Mesothelial cell of epicardium (in vitro differentiated cells): ENCODE measurements around the gene ACADSB. TPM values are rescaled to one million over a fixed set of nuclear protein-coding genes. Genes with fewer than 3 reads are reported as not detected.

ENCODE experiments used
- DNase-seq, 2 experiments: peaks; one replicate each; pipeline ENCODE4 v3.0.0; 2021; ENCODE audit warnings: low spot score in 2 of 2; ENCODE audit not compliant: unreplicated experiment in 2 of 2
- H3K27ac Mint-ChIP-seq: 2 replicates; pipeline ENCODE4 v1.8.0; 2021; ENCODE audit warnings: mixed read lengths
- H3K27me3 Mint-ChIP-seq: 2 replicates; pipeline ENCODE4 v1.8.0; 2021; ENCODE audit warnings: low read depth, mixed read lengths
- H3K36me3 Mint-ChIP-seq: 2 replicates; pipeline ENCODE4 v1.8.0; 2021; ENCODE audit warnings: mixed read lengths
- H3K4me1 Mint-ChIP-seq: 2 replicates; pipeline ENCODE4 v1.8.0; 2021; ENCODE audit warnings: mixed read lengths
- H3K4me3 Mint-ChIP-seq: 2 replicates; pipeline ENCODE4 v1.8.0; 2021; ENCODE audit warnings: mild to moderate bottlenecking, moderate library complexity, mixed read lengths
- H3K9me3 Mint-ChIP-seq: 2 replicates; pipeline ENCODE4 v1.8.0; 2021; ENCODE audit warnings: mixed read lengths
- CTCF ChIP-seq: fragments of 200-600 bp; sonication (generic); IDR thresholded peaks from one replicate; pipeline ENCODE4 v1.5.0; 2021; ENCODE audit warnings: antibody characterized with exemption; ENCODE audit not compliant: unreplicated experiment
- total RNA-seq: library from RNA; stranded (reverse); gene quantifications from 3 replicates; pipeline ENCODE4 v1.2.1, GENCODE V29; 2021

The ACADSB gene
- total RNA-seq, 1 donor from 2014 or later, result 21.3 TPM

GRCh38 chr10:123004298-123004697, 4.5 kb upstream of the ACADSB start:
- no peak for DNase-seq
- no peak overlapping the region for H3K27ac Mint-ChIP-seq
- no peak for TF ChIP-seq CTCF
- no peak overlapping the region for H3K4me3 Mint-ChIP-seq
- no peaks in the 10 kb centered on the region for H3K27me3 Mint-ChIP-seq
- H3K9me3 Mint-ChIP-seq, result no peaks in the 10 kb centered on the region
- H3K36me3 Mint-ChIP-seq, result peaks cover 2% of the 10 kb centered on the region
- H3K4me1 Mint-ChIP-seq, result peaks cover 17% of the 10 kb centered on the region

- Mint-ChIP-seq H3K4me3 (peak overlapping the region; percentile 99), H3K4me1 (peaks cover 22% of the 10 kb centered on the region), H3K27ac (peak overlapping the region; percentile 99), H3K9me3 (no peaks in the 10 kb centered on the region), H3K27me3 (no peaks in the 10 kb centered on the region), H3K36me3 (peaks cover 7% of the 10 kb centered on the region)
- no peak for TF ChIP-seq CTCF
- no peak for DNase-seq
Observed at GRCh38 chr10:123007558-123008354, 1.1 kb upstream of the ACADSB start.

GRCh38 chr10:123009105-123009820, 457 bp downstream of the ACADSB start:
- H3K27ac Mint-ChIP-seq, result peak overlapping the region; percentile 99
- H3K4me3 Mint-ChIP-seq, result peak overlapping the region; percentile 99
- no peak for TF ChIP-seq CTCF
- H3K4me1 Mint-ChIP-seq, result peaks cover 22% of the 10 kb centered on the region
- H3K9me3 Mint-ChIP-seq, result no peaks in the 10 kb centered on the region
- no peaks in the 10 kb centered on the region for H3K27me3 Mint-ChIP-seq
- DNase-seq, result peak in 1 of 2 experiments; percentile 41
- H3K36me3 Mint-ChIP-seq, result peaks cover 11% of the 10 kb centered on the region

GRCh38 chr10:123011987-123012386, 3.2 kb downstream of the ACADSB start:
- Mint-ChIP-seq H3K4me1 (peaks cover 18% of the 10 kb centered on the region), H3K36me3 (peaks cover 11% of the 10 kb centered on the region), H3K4me3 (no peak overlapping the region), H3K27me3 (no peaks in the 10 kb centered on the region), H3K27ac (no peak overlapping the region), H3K9me3 (no peaks in the 10 kb centered on the region)
- no peak for TF ChIP-seq CTCF
- no peak for DNase-seq

GRCh38 chr10:123013456-123014419, 4.9 kb downstream of the ACADSB start:
- Mint-ChIP-seq H3K36me3 (peaks cover 11% of the 10 kb centered on the region), H3K27me3 (no peaks in the 10 kb centered on the region), H3K4me1 (peaks cover 6% of the 10 kb centered on the region), H3K4me3 (no peak overlapping the region), H3K9me3 (no peaks in the 10 kb centered on the region), H3K27ac (no peak overlapping the region)
- TF ChIP-seq CTCF, result no peak
- no peak for DNase-seq
